HG02938 (cell line): Measurements from ENCODE around the gene BIRC3.
"Not testable (repeated sequence)": the region's sequence is repeated elsewhere in the genome, so short reads cannot be mapped to it uniquely, and the experiment has no call there.

Experiments used
- ATAC-seq: cut with Tn5 transposase; IDR thresholded peaks from one replicate; pipeline ENCODE4 v1.9.1; 2021; ENCODE audit warnings: mild to moderate bottlenecking, moderate library complexity; ENCODE audit not compliant: unreplicated experiment

BIRC3 gene

GRCh38 chr11:102293873-102294601, 23.2 kb upstream of the BIRC3 start:
- ATAC-seq = peak; percentile 95

- ATAC-seq = no peak
Measured at GRCh38 chr11:102295045-102295444, 22.2 kb upstream of the BIRC3 start.

GRCh38 chr11:102296757-102297156, 20.5 kb upstream of the BIRC3 start:
- ATAC-seq = not testable (repeated sequence)

GRCh38 chr11:102300837-102301236, 16.4 kb upstream of the BIRC3 start:
- ATAC-seq = not testable (repeated sequence)

- no peak for ATAC-seq
Measured at GRCh38 chr11:102302241-102302640, 15.0 kb upstream of the BIRC3 start.

- ATAC-seq = no peak
Measured at GRCh38 chr11:102304686-102305085, 12.6 kb upstream of the BIRC3 start.

GRCh38 chr11:102305352-102306047, 11.8 kb upstream of the BIRC3 start:
- no peak for ATAC-seq

- ATAC-seq = no peak
Measured at GRCh38 chr11:102306048-102306597, 11.2 kb upstream of the BIRC3 start.

- ATAC-seq = no peak
Measured at GRCh38 chr11:102306817-102307726, 10.2 kb upstream of the BIRC3 start.

GRCh38 chr11:102307727-102308038, 9.6 kb upstream of the BIRC3 start:
- no peak for ATAC-seq

- no peak for ATAC-seq
Measured at GRCh38 chr11:102309621-102310541, 7.4 kb upstream of the BIRC3 start.

- ATAC-seq = no peak
Measured at GRCh38 chr11:102312667-102313066, 4.6 kb upstream of the BIRC3 start.

GRCh38 chr11:102313238-102313940, 3.9 kb upstream of the BIRC3 start:
- ATAC-seq = no peak

- no peak for ATAC-seq
Measured at GRCh38 chr11:102314784-102315183, 2.5 kb upstream of the BIRC3 start.

GRCh38 chr11:102316346-102316904, 859 bp upstream of the BIRC3 start:
- no peak for ATAC-seq

GRCh38 chr11:102317768-102318103, 452 bp downstream of the BIRC3 start:
- ATAC-seq = no peak

- ATAC-seq = no peak
Measured at GRCh38 chr11:102318469-102318868, 1.2 kb downstream of the BIRC3 start.

GRCh38 chr11:102319544-102319943, 2.3 kb downstream of the BIRC3 start:
- no peak for ATAC-seq

GRCh38 chr11:102320188-102320587, 2.9 kb downstream of the BIRC3 start:
- ATAC-seq = no peak
